BLaER1 (cell line): ENCODE measurements around the gene KDM4B.

Experiments used
- H3K27ac ChIP-seq: shearing (Covaris generic); formaldehyde crosslinking; 2 replicates; pipeline ENCODE4 v1.8.1; 2022
- H3K27me3 ChIP-seq: shearing (Covaris generic); formaldehyde crosslinking; 2 replicates; pipeline ENCODE4 v1.8.1; 2022
- H3K36me3 ChIP-seq: shearing (Covaris generic); formaldehyde crosslinking; 2 replicates; pipeline ENCODE4 v1.8.1; 2022
- H3K4me1 ChIP-seq: shearing (Covaris generic); formaldehyde crosslinking; 2 replicates; pipeline ENCODE4 v1.8.1; 2022
- H3K4me2 ChIP-seq: shearing (Covaris generic); formaldehyde crosslinking; 2 replicates; pipeline ENCODE4 v1.8.1; 2022
- H3K4me3 ChIP-seq: shearing (Covaris generic); formaldehyde crosslinking; 2 replicates; pipeline ENCODE4 v1.8.1; 2022
- H3K9ac ChIP-seq: shearing (Covaris generic); formaldehyde crosslinking; 2 replicates; pipeline ENCODE4 v1.8.1; 2022
- H3K9me3 ChIP-seq: shearing (Covaris generic); formaldehyde crosslinking; 2 replicates; pipeline ENCODE4 v1.8.1; 2022
- H4K20me1 ChIP-seq: shearing (Covaris generic); formaldehyde crosslinking; 2 replicates; pipeline ENCODE4 v1.8.1; 2022
- Cebpa-rat ChIP-seq: shearing (Covaris generic); IDR thresholded peaks from 2 replicates; pipeline ENCODE4 v1.8.1; 2022

The KDM4B gene

DNA sequence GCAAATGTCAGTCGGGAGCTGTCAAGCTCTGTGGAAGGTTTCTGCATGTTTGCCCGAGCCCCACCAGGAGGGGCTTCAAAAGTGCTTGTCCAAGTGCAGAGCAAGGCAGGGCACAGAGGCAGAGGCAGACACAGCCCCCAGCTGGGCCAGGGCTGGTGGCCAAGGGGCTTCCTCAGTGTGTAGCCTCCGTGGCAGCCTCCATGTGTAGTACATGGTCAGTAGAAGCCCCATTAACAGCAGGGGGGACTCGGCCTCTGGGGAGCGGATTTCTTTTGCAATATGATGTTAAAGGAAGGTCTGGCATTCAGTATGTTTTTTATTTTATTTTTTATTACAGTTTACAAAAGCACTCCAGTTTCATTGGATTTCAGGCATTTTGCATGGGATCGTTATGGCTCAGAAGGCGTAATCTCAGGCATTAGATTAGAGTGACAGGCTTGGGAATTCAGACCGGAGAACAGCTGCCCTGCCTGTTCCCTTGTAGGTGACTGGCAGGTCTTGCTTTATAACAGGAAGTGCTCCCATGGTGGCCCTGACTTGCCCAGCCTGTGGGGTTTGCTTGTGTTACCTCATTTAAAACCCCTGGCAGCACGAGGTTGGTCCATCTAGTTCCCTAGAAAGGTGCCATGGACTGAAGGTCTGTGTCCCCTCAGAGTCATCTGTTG is 129.2 kb downstream of the KDM4B start:
- Histone ChIP-seq H3K4me2 (no peak overlapping the region), H3K4me1 (no peaks in the 10 kb centered on the region), H3K27ac (no peak overlapping the region), H3K9me3 (peaks cover 48% of the 10 kb centered on the region), H3K4me3 (0 out of 2 replicates have a peak overlapping the region, but pooled peaks have one; percentile 23), H3K9ac (no peak overlapping the region), H3K36me3 (peaks cover 85% of the 10 kb centered on the region), H4K20me1 (peaks cover 51% of the 10 kb centered on the region), H3K27me3 (no peaks in the 10 kb centered on the region)
- no peak for TF ChIP-seq Cebpa-rat

- Histone ChIP-seq H3K27ac (no peak overlapping the region), H3K4me1 (no peaks in the 10 kb centered on the region), H4K20me1 (peaks cover 51% of the 10 kb centered on the region), H3K27me3 (no peaks in the 10 kb centered on the region), H3K9me3 (peaks cover 48% of the 10 kb centered on the region), H3K36me3 (peaks cover 85% of the 10 kb centered on the region), H3K4me3 (0 out of 2 replicates have a peak overlapping the region, but pooled peaks have one; percentile 23), H3K9ac (no peak overlapping the region), H3K4me2 (no peak overlapping the region)
- no peak for TF ChIP-seq Cebpa-rat
Measured at GRCh38 chr19:5098646-5099045, 129.7 kb downstream of the KDM4B start.

DNA sequence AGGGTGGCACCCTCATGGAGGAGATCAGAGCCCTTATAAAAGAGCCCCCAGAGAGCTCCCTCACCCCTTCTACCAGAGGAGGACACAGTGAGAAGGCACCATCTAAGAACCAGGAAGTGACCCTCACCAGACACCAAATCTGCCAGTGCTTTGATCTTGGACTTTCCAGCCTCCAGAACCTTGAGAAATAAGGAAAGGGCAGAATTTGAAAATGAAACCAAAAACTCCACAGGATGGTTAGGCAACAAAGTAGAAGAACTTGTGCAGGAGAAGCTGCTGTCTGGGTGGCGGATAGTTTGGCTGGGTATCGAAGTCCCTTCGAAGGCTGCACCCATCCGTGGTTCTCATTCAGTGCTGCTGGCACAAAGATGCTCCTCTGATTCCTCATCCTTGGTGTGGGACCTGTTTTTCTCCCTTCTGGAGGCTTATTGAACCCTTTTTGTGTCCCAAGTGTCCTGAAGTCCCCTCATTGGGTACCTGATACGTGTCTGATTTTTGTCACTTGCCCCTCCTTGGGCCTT is 130.8 kb downstream of the KDM4B start:
- TF ChIP-seq Cebpa-rat: no peak
- Histone ChIP-seq H3K4me1 (no peaks in the 10 kb centered on the region), H3K4me2 (no peak overlapping the region), H3K36me3 (peaks cover 90% of the 10 kb centered on the region), H3K9ac (no peak overlapping the region), H3K27ac (no peak overlapping the region), H3K27me3 (no peaks in the 10 kb centered on the region), H4K20me1 (peaks cover 51% of the 10 kb centered on the region), H3K4me3 (0 out of 2 replicates have a peak overlapping the region, but pooled peaks have one; percentile 19), H3K9me3 (peaks cover 48% of the 10 kb centered on the region)

GRCh38 chr19:5101871-5102270 is 133.0 kb downstream of the KDM4B start:
- Histone ChIP-seq H3K27me3 (no peaks in the 10 kb centered on the region), H3K4me2 (no peak overlapping the region), H3K27ac (no peak overlapping the region), H3K4me1 (no peaks in the 10 kb centered on the region), H3K9ac (no peak overlapping the region), H3K36me3 (peaks cover 91% of the 10 kb centered on the region), H4K20me1 (peaks cover 52% of the 10 kb centered on the region), H3K4me3 (no peak overlapping the region), H3K9me3 (peaks cover 38% of the 10 kb centered on the region)
- TF ChIP-seq Cebpa-rat: no peak

- Histone ChIP-seq H3K4me3 (no peak overlapping the region), H3K9ac (no peak overlapping the region), H3K36me3 (peaks cover 91% of the 10 kb centered on the region), H3K27ac (no peak overlapping the region), H3K4me1 (no peaks in the 10 kb centered on the region), H4K20me1 (peaks cover 59% of the 10 kb centered on the region), H3K4me2 (no peak overlapping the region), H3K9me3 (peaks cover 31% of the 10 kb centered on the region), H3K27me3 (no peaks in the 10 kb centered on the region)
- no peak for TF ChIP-seq Cebpa-rat
Measured at GRCh38 chr19:5102520-5102919, 133.6 kb downstream of the KDM4B start.

- Histone ChIP-seq H3K27me3 (no peaks in the 10 kb centered on the region), H3K4me3 (no peak overlapping the region), H3K4me2 (no peak overlapping the region), H4K20me1 (peaks cover 66% of the 10 kb centered on the region), H3K9ac (no peak overlapping the region), H3K36me3 (peaks cover 91% of the 10 kb centered on the region), H3K4me1 (no peaks in the 10 kb centered on the region), H3K9me3 (peaks cover 25% of the 10 kb centered on the region), H3K27ac (no peak overlapping the region)
- TF ChIP-seq Cebpa-rat: no peak
Measured at GRCh38 chr19:5103061-5103701, 134.3 kb downstream of the KDM4B start.

DNA sequence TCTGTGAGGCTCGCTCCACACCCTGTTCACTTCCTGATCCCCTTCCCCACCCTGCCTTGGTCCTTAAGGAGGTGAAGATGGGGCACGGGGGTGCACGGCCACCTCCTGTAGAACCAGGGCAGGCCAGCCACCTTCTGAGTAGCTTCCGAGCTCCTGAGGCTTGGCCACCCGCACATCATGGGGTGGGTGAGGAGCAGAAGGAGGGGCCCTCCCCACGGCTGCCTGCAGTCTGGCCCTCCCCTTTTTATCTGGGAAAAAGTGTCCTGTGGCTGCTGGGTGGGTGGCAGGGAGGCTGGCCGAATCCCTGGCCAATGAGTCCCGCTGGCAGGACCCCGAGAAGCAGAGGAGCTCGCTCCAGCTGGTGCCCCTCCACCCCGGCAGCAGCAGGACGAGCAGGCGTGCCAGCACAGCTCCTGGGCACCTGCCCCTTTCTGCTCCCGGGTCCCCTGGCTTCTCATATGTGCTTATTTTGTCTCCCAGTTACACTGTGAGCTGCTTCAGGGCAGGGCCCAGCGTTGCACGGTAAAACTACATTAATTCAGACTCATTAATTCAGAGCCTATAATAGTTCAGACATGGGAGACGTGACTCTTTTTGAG is 135.0 kb downstream of the KDM4B start:
- H3K4me1 ChIP-seq: no peaks in the 10 kb centered on the region
- H3K4me3 ChIP-seq: no peak overlapping the region
- TF ChIP-seq Cebpa-rat: no peak
- H3K27me3 ChIP-seq: no peaks in the 10 kb centered on the region
- H4K20me1 ChIP-seq: peaks cover 73% of the 10 kb centered on the region
- peaks cover 18% of the 10 kb centered on the region for H3K9me3 ChIP-seq
- no peak overlapping the region for H3K4me2 ChIP-seq
- H3K27ac ChIP-seq: no peak overlapping the region
- peaks cover 91% of the 10 kb centered on the region for H3K36me3 ChIP-seq
- no peak overlapping the region for H3K9ac ChIP-seq

GRCh38 chr19:5104871-5105351 is 136.0 kb downstream of the KDM4B start:
- H3K9ac ChIP-seq: no peak overlapping the region
- peaks cover 83% of the 10 kb centered on the region for H4K20me1 ChIP-seq
- no peak overlapping the region for H3K27ac ChIP-seq
- no peak overlapping the region for H3K4me3 ChIP-seq
- H3K4me1 ChIP-seq: no peaks in the 10 kb centered on the region
- no peaks in the 10 kb centered on the region for H3K27me3 ChIP-seq
- H3K36me3 ChIP-seq: peaks cover 91% of the 10 kb centered on the region
- no peak overlapping the region for H3K4me2 ChIP-seq
- H3K9me3 ChIP-seq: peaks cover 8% of the 10 kb centered on the region
- TF ChIP-seq Cebpa-rat: no peak

DNA sequence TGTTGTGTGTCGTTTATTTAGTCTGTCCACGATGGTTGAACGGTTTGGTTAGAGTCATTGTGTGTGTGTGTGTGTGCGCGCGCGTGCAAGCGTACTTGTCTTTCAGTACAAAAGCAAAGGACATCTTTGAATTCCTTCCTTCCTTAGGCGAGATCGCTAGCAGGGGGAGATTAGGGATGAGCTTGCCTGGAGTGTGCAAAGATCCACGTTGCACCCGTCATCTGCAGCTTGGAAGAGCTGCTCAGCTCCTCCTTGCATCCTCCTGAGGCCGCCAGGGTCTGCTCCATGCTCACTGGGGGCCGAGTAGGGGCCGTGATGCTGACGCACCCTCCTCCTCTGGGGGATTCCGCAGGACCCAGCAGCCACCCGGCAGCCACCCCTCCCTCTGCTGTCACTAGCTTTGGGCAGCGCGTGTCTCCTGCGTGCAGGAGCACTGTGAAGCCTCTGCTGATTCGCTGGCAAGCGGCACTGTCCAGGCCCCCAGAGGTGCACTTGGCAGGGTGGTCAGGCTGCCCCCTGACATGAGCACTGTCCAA is 137.3 kb downstream of the KDM4B start:
- Histone ChIP-seq H3K4me1 (no peaks in the 10 kb centered on the region), H3K27ac (no peak overlapping the region), H3K9ac (no peak overlapping the region), H3K9me3 (no peaks in the 10 kb centered on the region), H3K27me3 (no peaks in the 10 kb centered on the region), H3K36me3 (peaks cover 97% of the 10 kb centered on the region), H3K4me2 (no peak overlapping the region), H4K20me1 (peaks cover 96% of the 10 kb centered on the region), H3K4me3 (no peak overlapping the region)
- TF ChIP-seq Cebpa-rat: no peak

GRCh38 chr19:5106971-5107370 is 138.1 kb downstream of the KDM4B start:
- no peak for TF ChIP-seq Cebpa-rat
- Histone ChIP-seq H3K4me2 (no peak overlapping the region), H4K20me1 (peaks cover 98% of the 10 kb centered on the region), H3K36me3 (peaks cover 100% of the 10 kb centered on the region), H3K9me3 (no peaks in the 10 kb centered on the region), H3K9ac (no peak overlapping the region), H3K4me1 (no peaks in the 10 kb centered on the region), H3K4me3 (no peak overlapping the region), H3K27me3 (no peaks in the 10 kb centered on the region), H3K27ac (peak overlapping the region; percentile 4; the same call in 1 of the 2 replicates)
